Activated CD4-positive, CD25-positive, alpha-beta regulatory T cell treated with anti-CD3 and anti-CD28 coated beads, Interleukin-2, amount 50 U/mL, for 16 hours (primary cell): Measurements from ENCODE around the gene RANBP3.

ENCODE experiments used
- DNase-seq: peaks from one replicate; pipeline ENCODE4 v3.0.0-alpha.2; 2020; ENCODE audit warnings: low read depth, low spot score

RANBP3 gene

DNA sequence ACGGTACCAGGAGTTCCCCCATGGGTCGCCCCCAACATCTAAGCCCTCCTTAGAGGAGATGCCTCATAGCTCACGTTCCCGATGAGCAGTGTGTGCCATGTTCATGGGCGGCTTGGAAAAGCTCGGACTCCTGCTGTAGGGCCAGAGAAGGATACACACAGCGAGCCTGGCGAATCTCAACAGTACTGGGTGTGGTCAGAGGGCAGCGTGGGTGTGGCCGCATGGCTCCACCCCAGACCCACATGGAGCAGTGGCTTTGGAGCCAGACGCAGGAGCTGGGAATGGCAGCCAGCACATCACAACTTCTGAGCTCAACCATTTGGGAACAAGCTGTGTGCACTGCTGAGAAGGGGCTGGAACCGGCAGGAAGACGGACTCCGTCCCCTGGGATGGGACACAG is 48.3 kb downstream of the RANBP3 start:
- DNase-seq: no peak

DNA sequence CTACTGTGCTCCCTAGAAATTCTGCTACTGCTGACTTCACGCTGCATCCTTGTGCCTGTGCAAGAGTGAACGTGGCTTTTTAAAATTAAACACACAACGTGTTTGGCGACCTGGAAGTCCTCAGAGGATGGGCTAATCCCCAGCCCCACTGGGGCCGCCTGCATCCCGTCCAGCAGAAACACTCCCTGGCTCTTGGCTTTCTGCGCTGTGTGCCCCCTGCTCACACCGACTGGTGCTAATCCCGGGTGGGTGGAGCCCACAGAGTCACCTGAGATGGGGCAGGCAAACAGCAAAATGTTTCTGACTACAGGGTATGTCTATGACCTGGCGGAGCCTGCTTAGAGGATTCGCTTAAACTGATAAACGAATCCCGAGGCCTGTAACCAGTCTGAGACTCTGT is 48.8 kb downstream of the RANBP3 start:
- DNase-seq: no peak

- DNase-seq: no peak
Measured at GRCh38 chr19:5927441-5927821, 50.5 kb downstream of the RANBP3 start.

- DNase-seq: no peak
Measured at GRCh38 chr19:5926641-5927440, 51.1 kb downstream of the RANBP3 start.

- DNase-seq: no peak
Measured at GRCh38 chr19:5925830-5926427, 52.0 kb downstream of the RANBP3 start.

- no peak for DNase-seq
Measured at GRCh38 chr19:5923356-5923755, 54.6 kb downstream of the RANBP3 start.

GRCh38 chr19:5922161-5922545 is 55.8 kb downstream of the RANBP3 start:
- no peak for DNase-seq

- no peak for DNase-seq
Measured at GRCh38 chr19:5921516-5922160, 56.3 kb downstream of the RANBP3 start.

- DNase-seq: no peak
Measured at GRCh38 chr19:5918463-5919079, 59.4 kb downstream of the RANBP3 start.

DNA sequence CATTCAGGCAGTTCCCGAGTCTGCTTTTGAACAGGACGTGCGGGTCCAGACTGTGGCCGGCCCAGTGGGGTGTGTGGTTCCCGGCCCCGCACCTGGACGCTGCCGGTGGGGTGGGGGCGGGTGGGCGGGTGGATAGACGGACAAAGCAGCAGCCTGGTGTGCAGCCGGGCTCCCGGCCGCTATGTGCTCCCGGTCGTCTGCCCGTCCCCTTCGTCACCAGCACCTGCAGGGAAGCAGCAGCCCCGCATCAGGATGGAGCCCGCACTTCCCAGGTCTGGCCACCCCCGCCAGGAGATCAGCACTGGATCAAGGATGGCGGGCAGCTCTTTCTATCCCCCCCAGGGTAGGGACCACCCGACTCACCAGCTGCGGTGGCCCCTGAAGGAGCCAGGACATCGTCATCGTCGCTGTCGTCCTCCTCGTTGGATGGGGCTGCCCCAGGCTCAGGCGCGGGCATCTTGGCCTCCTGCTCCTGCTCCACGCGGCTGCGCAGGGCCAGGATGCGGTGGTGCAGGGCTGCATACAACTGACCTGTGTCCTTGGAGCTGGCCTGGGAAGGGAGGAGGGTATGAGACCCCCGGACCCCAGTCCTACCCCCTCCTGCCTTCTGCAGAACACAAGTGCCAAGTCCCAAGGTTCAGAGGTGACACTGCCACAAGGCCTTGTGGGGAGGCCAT is 60.4 kb downstream of the RANBP3 start:
- DNase-seq: no peak

DNA sequence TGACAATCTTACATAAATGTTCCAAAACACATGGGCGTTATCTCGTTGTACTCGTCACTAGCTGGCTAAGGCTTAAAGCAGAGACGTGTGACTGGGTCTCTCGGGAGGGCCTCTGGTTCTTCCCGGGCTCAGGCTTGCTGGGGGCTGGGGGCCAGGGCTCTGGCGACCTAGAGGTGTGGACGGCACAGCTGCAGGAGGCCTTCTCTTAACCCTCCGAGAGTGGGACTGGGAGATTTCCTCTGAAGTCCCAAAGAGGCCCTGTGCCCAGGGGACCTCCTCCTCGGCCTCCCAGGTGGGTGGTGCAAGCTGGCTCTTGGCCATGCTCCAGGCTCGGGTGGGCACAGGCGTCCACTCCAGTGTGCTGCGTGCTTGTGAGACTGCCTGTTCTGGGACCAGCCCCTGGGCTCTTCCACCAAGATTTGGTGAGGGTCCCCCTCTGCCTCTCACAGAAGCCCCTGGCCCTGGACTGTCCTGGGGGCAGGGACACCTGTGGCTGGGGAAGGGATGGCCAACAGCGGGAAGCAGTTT is 61.7 kb downstream of the RANBP3 start:
- DNase-seq: no peak

DNA sequence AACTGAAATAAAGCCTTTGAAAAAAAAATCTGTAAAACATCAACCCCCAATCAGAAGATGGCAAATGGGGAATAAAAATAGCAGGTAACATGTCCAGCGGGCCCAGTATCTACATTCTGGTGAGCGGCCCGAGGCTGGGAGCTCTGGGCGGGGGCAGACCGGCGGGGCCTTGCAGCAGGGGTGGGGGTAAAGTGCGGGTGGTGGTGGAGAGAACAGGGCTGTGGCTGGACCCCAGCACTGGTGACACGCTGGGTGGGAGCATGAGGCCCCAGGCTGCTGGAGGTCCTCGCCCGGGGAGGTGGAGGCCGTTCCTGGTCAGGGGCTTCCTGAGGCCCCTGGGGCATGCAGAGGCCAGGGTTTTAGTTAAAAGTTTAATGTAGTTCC is 62.2 kb downstream of the RANBP3 start:
- DNase-seq: no peak

DNA sequence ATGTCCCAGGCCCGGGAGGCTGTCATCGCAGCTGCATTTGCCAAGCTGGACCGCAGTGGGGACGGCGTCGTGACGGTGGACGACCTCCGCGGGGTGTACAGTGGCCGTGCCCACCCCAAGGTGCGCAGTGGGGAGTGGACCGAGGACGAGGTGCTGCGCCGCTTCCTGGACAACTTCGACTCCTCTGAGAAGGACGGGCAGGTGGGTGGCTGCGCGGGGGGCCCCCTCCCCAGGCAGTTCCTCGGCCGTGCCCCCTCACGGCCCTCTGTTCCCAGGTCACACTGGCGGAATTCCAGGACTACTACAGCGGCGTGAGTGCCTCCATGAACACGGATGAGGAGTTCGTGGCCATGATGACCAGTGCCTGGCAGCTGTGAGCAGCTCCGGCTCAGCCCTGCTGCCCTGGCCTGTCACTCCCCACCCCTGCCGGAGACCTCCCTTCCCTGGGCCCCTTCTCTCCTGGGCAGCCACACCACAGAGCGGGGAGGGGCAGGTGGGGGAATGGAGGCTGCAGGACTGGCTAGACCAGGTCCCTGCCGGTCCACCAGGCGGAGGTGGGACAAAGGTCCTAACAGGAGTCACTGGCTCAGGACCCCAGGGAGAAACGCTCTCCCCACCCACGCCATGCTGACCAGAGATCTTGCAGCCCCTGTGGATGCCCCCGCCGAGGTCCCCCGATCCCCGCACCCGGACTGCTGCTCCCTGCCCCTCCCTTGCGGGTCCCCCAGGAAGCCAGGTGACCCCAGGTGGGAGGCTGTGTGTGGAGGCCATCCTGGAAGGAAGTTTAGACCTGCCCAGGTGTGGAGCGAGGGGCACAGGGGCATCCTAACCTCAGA is 62.8 kb downstream of the RANBP3 start:
- no peak for DNase-seq

DNA sequence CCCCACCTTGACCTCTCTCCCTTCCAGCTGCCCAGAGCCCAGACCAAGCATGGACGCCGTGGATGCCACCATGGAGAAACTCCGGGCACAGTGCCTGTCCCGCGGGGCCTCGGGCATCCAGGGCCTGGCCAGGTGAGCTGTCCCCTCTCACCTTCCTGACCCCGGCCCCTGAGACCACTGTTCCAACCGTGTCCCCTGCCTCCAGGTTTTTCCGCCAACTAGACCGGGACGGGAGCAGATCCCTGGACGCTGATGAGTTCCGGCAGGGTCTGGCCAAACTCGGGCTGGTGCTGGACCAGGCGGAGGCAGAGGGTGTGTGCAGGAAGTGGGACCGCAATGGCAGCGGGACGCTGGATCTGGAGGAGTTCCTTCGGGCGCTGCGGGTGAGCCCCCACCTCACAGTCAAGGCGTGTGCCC is 63.6 kb downstream of the RANBP3 start:
- no peak for DNase-seq

DNA sequence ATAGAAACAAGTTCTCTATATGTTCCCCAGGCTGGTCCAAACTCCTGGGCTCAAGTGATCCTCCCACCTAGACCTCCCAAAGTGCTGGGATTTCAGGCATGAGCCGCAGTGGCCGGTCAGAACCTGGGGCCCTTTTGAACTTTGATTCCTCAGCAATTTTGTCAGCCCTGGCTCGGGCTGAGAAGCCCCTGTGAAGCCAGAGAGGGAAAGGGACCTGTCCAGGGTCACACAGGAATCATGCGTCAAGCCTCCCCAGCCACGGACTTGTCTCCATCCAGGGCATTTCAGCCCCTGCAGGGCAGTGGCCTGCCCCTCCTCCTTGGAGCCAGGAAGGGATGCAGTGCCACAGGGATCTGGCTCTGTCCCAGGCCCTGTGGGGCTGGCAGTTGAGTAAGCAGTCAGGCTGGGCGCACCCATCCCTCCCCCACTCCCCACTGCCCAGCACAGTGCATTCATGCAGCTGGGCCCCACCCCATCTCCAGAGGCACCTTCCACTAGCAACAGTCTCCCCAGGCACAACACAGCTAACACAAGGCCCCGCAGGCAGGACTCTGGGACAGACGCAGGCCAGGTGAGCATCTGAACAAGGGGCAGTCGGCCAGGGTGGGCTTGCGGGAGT is 64.1 kb downstream of the RANBP3 start, which contains the start of gene CAPS:
TSS of gene CAPS (plus strand) at position 516 of the 619 bp plus-strand sequence. CDS start 153 bp downstream, outside the sequence.
- DNase-seq: no peak

- no peak for DNase-seq
Measured at GRCh38 chr19:5911366-5911765, 66.6 kb downstream of the RANBP3 start.

DNA sequence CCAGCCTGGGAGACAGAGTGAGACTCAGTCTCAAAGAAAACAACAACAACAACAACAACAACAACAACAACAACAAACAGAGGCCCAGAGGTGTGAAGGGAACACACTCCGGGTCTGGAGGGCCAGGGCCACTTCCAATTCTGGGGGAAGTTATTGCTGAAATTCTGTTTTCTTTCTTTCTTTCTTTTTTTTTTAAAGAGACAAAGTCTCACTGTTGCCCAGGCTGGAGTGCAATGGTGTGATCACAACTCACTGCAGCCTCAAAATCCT is 67.4 kb downstream of the RANBP3 start:
- DNase-seq: no peak

GRCh38 chr19:5908773-5909442 is 69.0 kb downstream of the RANBP3 start:
- DNase-seq: no peak

DNA sequence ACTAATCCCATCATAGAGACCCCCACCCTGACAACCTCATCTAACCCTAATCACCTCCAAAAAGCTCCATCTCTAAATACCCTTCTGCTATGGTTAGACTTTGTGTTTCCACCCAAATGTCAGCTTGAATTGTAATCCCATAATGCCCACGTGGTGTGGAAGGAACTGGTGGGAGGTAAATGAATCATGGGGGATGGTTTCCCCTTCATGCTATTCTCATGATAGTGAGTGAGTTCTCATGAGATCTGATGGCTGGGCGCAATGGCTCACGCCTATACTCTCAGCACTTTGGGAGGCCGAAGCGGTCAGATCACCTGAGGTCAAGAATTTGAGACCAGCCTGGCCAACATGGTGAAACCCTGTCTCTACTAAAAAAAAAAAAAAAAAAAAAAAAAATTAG is 70.7 kb downstream of the RANBP3 start:
- DNase-seq: no peak
